Ovary (tissue), 3 donors: ENCODE results near the gene MDH1B.

Experiments
- POLR2A ChIP-seq: fragments of 450-650 bp; IDR thresholded peaks from one replicate; pipeline ENCODE4 v1.6.1; 2017; ENCODE audit warnings: antibody characterized with exemption, mild to moderate bottlenecking, moderate library complexity
- TF ChIP-seq, protein P1 (sequence below), 3 donors: fragments of 450-650 bp in 2 of 3; fragments of 200-600 bp in 1 of 3; IDR thresholded peaks; one replicate each; pipeline versions ENCODE4 v1.5.1 to v1.8.0; 2016 to 2022; ENCODE audit warnings: antibody characterized with exemption in 3 of 3, mild to moderate bottlenecking in 1 of 3
- donor health status: DM: no; HTN: no; CAD: no.

DNA sequence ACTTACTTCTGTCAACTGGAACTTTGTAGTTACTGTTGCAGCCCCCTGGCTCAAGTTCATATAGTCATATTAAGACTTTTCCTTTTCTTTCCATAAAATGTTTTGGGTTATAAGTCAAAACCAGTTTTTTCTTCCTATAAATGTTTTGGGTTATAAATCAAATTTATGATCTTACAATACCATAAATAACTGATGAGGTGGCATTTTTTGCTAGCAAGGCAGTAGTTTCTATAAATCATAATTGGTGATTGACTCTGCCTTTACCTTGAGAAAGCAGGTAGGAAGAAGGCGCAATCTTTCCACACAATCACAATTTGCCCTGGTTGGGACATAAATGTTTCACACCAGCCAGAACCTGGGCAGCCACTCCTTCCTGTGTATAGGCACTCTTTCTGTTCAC is 41.8 kb downstream of the MDH1B start:
- TF ChIP-seq POLR2A = no peak
- TF ChIP-seq, protein P1, sequence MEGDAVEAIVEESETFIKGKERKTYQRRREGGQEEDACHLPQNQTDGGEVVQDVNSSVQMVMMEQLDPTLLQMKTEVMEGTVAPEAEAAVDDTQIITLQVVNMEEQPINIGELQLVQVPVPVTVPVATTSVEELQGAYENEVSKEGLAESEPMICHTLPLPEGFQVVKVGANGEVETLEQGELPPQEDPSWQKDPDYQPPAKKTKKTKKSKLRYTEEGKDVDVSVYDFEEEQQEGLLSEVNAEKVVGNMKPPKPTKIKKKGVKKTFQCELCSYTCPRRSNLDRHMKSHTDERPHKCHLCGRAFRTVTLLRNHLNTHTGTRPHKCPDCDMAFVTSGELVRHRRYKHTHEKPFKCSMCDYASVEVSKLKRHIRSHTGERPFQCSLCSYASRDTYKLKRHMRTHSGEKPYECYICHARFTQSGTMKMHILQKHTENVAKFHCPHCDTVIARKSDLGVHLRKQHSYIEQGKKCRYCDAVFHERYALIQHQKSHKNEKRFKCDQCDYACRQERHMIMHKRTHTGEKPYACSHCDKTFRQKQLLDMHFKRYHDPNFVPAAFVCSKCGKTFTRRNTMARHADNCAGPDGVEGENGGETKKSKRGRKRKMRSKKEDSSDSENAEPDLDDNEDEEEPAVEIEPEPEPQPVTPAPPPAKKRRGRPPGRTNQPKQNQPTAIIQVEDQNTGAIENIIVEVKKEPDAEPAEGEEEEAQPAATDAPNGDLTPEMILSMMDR (IDR thresholded peaks at IDR 0.05) = no peak
